OCI-LY7 (cell line): ENCODE measurements around the gene CD274.

Experiments
- CTCF ChIP-seq: fragments of 200-600 bp; sonication (generic); conservative IDR thresholded peaks from 2 replicates; pipeline ENCODE4 v1.5.1; 2014; ENCODE audit warnings: mild to moderate bottlenecking, antibody characterized with exemption, low read length, moderate library complexity, mixed read lengths
- EZH2phosphoT487 ChIP-seq: fragments of 200-600 bp; sonication (generic); IDR thresholded peaks from 2 replicates; pipeline ENCODE4 v1.6.1; 2018; ENCODE audit warnings: low read depth, borderline replicate concordance, mild to moderate bottlenecking, mixed run types, antibody characterized with exemption, low read length, moderate library complexity, mixed read lengths

- TF ChIP-seq CTCF: no peak
- no peak for TF ChIP-seq EZH2phosphoT487
These were observed 3.3 kb downstream of the CD274 start for GRCh38 chr9:5453673-5454072.
